GM20000 (cell line): Measurements from ENCODE around the gene TSPOAP1.

Experiments
- DNase-seq: peaks from one replicate; pipeline ENCODE4 v3.0.0; 2012; ENCODE audit warnings: low spot score
- TF ChIP-seq, protein P1 (sequence below): IDR thresholded peaks from 2 replicates; pipeline ENCODE4 v1.5.1; 2012; ENCODE audit warnings: mild to moderate bottlenecking, control low read depth; ENCODE audit errors: extremely low read depth, missing control alignments

TSPOAP1 gene

DNA sequence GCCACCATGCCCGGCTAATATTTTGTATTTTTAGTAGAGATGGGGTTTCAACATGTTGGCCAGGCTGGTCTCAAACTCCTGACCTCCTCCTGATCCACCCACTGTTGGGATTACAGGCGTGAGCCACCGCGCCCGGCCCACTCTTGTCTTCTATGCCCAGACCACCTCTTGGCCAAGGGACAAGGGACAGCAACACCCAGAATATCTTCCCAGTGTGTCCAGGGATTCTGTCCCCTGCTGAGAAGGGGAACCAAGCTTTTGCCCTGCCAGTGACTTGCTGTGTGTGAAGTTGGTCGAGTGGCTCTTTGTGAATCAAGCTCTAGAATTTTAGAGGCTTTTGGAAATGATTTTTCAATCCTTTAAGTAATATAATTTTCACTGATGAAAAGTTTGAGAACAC, 46.2 kb downstream of the TSPOAP1 start:
- no peak for DNase-seq

DNA sequence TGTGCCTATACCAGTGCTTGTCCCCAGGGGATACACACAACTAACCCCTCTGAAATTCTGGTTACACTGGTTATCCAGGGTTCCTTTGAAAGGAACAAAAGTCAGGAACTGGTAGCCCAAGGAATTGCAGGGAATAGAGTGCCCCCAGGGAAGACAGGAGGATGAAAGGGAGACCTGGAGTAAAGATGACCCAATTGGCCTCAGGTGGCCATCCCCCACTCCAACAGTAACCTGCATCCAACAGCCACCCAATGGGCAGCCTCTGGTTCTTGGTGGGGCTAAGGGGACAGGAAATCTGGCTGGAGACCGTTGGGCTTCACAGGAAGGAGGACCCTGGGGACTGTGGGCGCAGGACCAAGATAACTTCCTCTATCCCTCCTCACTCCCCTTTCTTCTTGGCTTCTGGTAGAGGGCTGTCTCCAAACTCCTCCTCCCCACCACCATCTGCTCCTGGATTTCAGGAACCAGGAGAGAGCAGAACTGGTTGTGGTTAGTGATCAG, 47.0 kb downstream of the TSPOAP1 start:
- DNase-seq = no peak

More for the DNA sequence above, 46.2 kb downstream of the TSPOAP1 start:
- TF ChIP-seq, protein P1, sequence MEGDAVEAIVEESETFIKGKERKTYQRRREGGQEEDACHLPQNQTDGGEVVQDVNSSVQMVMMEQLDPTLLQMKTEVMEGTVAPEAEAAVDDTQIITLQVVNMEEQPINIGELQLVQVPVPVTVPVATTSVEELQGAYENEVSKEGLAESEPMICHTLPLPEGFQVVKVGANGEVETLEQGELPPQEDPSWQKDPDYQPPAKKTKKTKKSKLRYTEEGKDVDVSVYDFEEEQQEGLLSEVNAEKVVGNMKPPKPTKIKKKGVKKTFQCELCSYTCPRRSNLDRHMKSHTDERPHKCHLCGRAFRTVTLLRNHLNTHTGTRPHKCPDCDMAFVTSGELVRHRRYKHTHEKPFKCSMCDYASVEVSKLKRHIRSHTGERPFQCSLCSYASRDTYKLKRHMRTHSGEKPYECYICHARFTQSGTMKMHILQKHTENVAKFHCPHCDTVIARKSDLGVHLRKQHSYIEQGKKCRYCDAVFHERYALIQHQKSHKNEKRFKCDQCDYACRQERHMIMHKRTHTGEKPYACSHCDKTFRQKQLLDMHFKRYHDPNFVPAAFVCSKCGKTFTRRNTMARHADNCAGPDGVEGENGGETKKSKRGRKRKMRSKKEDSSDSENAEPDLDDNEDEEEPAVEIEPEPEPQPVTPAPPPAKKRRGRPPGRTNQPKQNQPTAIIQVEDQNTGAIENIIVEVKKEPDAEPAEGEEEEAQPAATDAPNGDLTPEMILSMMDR = no peak

DNA sequence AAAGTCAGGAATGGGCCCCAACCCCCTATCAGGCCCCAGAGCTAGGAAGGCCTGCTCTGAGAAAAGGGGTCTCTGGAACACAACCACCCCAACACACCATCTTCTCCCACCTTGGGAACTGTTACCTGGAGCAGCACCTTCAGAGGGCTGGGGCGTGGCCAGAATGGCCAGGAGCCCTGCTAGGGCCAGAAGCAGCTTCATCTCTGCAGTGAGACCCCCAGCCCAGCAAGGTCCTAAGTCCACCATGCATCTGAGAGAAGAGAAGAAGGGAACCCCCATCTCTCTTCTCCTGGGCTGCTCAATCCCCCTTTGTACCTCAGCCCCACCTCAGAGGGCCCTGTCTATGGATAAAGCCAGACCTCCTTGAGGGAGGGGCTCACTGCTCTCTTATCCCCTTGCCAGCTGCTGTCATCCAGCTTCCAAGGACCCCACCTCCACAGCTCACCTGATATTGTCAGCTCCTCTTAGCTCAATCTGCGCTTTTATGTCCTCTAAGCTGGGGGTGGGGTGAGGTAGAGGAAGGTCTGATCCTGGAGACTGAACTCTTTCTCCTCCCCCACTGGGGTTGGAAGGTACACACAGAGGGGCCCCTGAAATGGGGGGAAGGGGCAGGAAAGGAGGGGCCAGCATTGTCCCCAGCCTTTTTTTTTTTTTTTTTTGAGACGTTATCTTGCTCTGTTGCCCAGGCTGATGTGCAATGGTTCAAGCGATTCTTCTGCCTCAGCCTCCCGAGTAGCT, 47.9 kb downstream of the TSPOAP1 start, which contains the start of gene MPO:
Gene MPO, minus strand, starts transcription at position 456 of the 738 bp plus-strand sequence. Its CDS starts 177 bp downstream, at position 279.
- DNase-seq = no peak
- TF ChIP-seq, protein P1 = no peak

More for the DNA sequence above, 47.0 kb downstream of the TSPOAP1 start:
- TF ChIP-seq, protein P1 = no peak

DNA sequence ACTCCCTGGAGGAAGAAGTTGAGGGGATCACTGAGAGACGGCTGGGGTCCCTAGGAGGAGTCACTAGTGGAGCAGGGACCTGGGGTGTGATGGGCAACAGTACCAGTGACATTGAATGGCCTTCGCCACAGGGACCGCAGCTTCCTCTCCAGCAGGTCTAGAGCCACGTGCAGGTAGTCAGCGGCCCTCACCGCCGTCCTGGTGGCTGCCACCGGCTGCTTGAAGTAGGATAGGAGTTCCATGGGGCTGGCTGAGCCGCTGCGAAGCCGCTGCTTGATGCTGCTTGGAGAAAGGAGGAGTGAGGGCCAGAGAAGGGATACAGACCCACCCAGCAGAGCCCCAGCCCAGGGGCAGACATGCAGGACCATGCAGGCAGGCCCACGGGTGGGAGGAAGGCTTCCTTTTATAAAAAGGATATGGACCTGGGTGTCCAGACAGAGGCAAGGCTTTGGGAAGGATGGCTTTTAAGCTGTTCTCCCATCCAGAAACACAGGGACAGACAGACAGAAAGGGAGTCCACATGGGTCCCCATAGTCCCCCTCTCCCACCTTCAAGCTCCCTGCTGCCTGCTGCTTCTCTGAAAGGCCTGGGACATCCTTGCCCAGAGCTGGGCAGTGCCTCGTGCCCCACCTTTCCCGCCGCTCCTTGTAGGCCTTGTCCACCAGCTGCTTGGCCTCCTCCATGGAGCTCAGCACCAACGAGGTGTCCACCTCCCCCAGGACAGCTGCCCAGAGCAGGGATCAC, 48.7 kb downstream of the TSPOAP1 start:
- no peak for DNase-seq
- TF ChIP-seq, protein P1 = no peak

DNA sequence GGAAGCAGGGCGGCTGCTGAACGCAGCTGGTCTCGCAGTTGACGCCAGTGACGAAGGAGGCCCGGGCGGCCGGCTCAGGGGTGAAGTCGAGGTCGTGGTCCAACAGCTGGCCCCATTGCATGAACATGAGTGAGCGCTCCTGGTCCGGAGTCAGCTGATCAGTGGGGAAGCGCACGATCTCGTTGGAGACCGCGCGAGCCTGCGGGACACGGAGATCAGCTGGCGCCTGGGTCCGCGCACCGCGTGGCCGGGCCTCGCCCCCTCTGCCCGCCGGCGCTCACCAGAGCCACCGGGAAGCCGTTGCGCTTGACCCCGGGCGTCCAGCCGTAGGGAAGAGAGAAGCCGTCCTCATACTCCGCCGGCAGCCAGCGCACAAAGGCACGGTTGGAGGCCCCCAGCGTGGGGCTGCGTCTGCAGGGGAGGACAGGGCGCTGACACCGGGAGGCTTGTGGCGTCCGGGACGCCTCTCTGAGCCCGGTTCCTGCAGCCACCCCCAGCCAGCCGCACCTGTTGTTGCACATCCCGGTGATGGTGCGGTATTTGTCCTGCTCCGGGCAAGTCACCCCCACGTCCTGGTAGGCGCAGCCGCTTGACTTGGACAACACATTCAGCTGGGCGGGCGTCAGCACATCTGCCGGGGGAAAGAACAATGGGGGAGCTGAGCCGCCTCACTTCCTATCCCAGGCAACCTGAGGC, 49.4 kb downstream of the TSPOAP1 start:
- TF ChIP-seq, protein P1 = no peak
- DNase-seq = no peak

DNA sequence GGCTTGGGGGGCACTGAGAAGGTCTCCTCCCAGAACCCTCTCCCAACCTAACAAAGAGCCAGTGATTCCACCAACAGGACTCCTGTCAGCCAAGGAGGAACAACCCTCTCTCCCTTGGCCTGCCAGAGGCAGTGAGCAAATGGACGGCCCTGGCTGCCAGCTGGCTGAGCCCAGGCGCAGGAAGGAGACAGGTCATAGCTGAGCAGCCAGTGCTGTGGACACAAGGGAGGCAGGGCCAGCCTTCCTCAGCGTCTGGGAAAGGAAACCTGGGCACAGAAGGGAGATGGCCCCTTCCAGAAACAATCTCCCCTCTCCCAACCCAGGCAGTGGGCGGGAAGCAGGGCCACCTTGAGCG, 50.0 kb downstream of the TSPOAP1 start:
- DNase-seq = no peak
- TF ChIP-seq, protein P1 = no peak
